Measurements from ENCODE around the gene SMPX.
A peak's percentile ranks its signal among the peaks of the same experiment; 100 is the strongest.

The SMPX gene

DNA sequence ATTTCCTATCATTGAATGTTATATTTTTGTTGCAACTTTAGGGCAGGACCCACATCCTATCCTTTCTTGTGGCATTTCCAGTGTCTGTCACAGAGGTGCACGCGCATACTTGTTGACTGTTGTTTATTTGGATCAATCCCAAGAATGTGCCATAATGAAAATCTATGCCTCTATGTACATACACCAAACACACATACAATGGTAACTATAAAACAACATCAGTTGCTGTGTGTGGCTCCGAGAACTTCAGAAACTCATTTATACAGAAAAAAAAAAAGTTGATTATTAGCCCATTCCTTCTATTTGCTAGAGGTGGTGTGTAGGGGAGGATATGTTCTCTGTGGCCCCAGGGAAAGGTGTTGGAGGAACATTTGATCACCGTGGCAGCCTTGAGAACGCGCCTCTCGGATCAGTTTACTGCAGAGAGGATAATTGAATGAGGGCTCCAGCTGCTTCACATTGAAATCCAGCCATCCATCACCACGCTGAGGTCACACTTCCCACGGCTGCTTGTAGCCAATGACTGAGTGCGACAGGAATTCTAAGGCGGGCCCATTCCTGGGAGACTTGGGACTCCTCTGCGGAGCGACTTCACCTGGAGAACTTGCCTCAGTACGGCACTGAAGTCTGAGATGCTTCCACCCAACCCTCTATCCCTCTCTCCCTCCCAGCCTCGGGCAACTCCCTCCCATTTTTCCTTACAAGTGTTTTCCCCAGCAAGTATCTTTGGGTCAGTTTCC is 19.5 kb downstream of the SMPX start:
- no peak for TF ChIP-seq CTCF (IDR thresholded peaks at IDR 0.05; ENCODE audit: control insufficient read depth, extremely low read depth, insufficient read depth)
- DNase-seq (ENCODE audit: low read depth), result no peak
- no peak overlapping the region for H3K4me3 ChIP-seq (ENCODE audit: low read depth, low read length)

DNA sequence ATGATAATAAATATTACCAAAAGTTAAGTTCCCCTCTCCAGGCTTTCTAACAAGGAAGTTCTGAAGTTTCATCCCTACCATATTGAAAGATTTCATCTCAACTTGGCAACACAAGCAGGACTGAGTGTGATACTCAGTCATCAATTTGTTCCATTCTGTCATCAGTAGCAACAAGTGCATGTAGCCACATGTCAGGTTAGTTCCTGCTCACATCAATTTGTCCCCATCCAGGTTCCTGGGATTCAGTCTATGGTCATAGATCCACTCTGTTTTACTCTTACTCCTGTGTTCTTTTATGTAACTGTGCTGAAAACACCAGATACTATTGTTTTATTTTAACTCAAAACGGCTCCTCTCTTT is 22.2 kb downstream of the SMPX start:
- no peak overlapping the region for H3K4me3 ChIP-seq (ENCODE audit: low read depth, low read length)
- no peak for TF ChIP-seq CTCF (IDR thresholded peaks at IDR 0.05; ENCODE audit: control insufficient read depth, extremely low read depth, insufficient read depth)
- no peak for DNase-seq (ENCODE audit: low read depth)

DNA sequence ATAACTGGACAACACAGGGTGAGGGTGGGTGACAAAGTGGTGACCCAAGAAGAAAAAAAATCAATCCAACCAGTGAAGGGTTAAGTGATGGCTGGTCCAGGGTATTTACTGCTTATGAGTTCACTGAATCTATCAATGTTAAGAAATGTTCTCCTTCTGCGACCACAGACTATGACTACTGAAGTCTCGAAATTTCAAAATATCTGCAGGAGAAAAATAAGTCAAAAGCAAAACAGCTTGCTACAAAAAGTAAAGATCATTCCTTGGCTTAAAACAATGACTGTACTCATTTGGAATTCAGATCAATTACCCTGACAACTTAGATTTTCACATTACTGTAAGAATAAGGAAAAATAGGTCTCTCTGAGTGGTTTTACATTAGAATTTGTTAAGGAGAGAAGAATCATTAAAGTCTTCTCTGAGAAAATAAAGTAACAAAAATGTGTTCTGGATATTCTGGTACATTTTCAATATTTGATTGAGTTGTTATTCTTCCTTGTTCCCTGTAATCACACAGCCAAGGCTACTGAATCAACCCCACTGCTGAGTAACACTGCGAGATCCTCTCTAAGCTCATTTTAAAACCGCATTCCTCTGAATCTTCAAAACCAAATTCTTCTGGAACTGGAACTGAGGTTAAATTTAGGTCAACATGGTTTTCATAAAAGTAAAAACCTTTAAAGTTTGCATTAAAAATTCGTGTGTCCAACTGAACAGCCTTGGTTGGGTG is 22.7 kb downstream of the SMPX start:
- TF ChIP-seq CTCF (IDR thresholded peaks at IDR 0.05; ENCODE audit: control insufficient read depth, extremely low read depth, insufficient read depth), result no peak
- H3K4me3 ChIP-seq (ENCODE audit: low read depth, low read length), result no peak overlapping the region
- no peak for DNase-seq (ENCODE audit: low read depth)

GRCh38 chrX:21734175-21734574 is 23.7 kb downstream of the SMPX start:
- TF ChIP-seq CTCF (IDR thresholded peaks at IDR 0.05; ENCODE audit: control insufficient read depth, extremely low read depth, insufficient read depth), result no peak
- no peak overlapping the region for H3K4me3 ChIP-seq (ENCODE audit: low read depth, low read length)
- peak; percentile 65 for DNase-seq (ENCODE audit: low read depth)

GRCh38 chrX:21733705-21734104 is 24.2 kb downstream of the SMPX start:
- TF ChIP-seq CTCF (IDR thresholded peaks at IDR 0.05; ENCODE audit: control insufficient read depth, extremely low read depth, insufficient read depth), result no peak
- no peak for DNase-seq (ENCODE audit: low read depth)
- H3K4me3 ChIP-seq (ENCODE audit: low read depth, low read length), result no peak overlapping the region

GRCh38 chrX:21730026-21730425 is 27.9 kb downstream of the SMPX start:
- no peak overlapping the region for H3K4me3 ChIP-seq (ENCODE audit: low read depth, low read length)
- TF ChIP-seq CTCF (IDR thresholded peaks at IDR 0.05; ENCODE audit: control insufficient read depth, extremely low read depth, insufficient read depth), result no peak
- DNase-seq (ENCODE audit: low read depth), result no peak
